RWPE1 (cell line): ENCODE measurements around the gene PHACTR4.
A peak's percentile ranks its signal among the peaks of the same experiment; 100 is the strongest.
"Not testable (repeated sequence)": the region's sequence is repeated elsewhere in the genome, so short reads cannot be mapped to it uniquely, and the experiment has no call there.

Experiments
- CTCF ChIA-PET: fragments of 350-600 bp; sonication (Branson Sonifier 250); formaldehyde crosslinking; extraction: SDS; loops from one replicate; lab custom pipeline; 2021; lab: Yijun Ruan, JAX
- POLR2A ChIA-PET: fragments of 400-600 bp; formaldehyde crosslinking; extraction: SDS; loops from one replicate; lab custom pipeline; 2020; ENCODE audit warnings: antibody characterized with exemption; ENCODE audit not compliant: low non-redundant PET; lab: Yijun Ruan, JAX
- DNase-seq: peaks from one replicate; pipeline ENCODE4 v3.0.0; 2012; ENCODE audit warnings: low spot score
- H3K27ac ChIP-seq: fragments of 450-650 bp; 2 replicates; pipeline ENCODE4 v1.5.1; 2017
- CTCF ChIP-seq: fragments of 450-650 bp; conservative IDR thresholded peaks from 2 replicates; pipeline ENCODE4 v1.5.1; 2017; ENCODE audit warnings: low read depth, mild to moderate bottlenecking

Gene PHACTR4

DNA sequence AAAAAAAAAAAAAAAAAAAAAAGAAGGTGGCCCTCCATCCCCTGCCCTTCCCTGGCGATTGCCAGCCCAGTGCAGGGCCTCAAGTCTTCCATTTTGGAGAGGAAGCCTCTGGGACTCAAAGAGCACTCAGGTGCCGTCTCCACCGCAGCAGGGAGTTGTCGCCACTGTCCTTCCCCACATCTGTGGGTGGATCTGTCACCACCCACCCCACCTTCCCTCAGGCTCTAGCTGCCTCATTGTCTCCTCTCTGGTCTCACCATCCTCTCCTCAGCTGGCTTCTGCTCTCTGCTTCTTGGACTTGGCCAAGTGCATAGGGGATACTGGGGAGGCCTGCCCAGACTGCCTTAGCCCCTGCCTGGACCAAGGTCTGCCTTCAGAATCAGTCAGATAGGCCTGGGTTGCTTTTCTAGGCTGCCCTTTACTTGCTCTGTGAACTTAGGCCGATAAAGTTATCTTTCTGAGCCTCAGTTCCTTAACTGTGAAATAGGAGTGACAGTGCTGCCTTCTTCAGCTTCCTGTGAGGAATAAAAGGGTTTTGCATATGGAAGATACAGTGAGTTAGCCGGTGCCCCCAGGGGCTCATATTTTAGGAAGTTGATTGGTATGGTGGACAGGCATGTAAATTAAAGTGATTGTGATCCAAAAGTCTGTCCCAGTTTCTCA is 152.1 kb downstream of the PHACTR4 start:
- peak overlapping the region; percentile 90 for H3K27ac ChIP-seq
- no peak for DNase-seq
- TF ChIP-seq CTCF: no peak
- ChIA-PET CTCF (no interaction called here), POLR2A (no interaction called here)

DNA sequence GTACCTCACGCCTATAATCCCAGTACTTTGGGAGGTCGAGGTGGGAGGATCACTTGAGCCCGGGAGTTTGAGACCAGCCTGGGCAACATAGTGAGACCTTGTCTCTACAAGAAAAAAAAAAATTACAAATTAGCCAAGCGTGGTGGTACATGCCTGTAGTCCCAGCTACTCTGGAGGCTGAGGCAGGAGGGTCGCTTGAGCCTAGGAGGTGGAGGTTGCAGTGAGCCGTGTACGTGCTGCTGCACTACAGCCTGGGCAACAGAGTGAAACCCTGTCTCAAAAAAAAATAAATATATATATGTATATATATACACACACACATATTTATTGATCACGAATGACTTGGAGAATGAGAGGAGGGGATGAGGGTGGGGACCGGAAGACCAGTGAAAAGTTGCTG is 153.0 kb downstream of the PHACTR4 start:
- POLR2A ChIA-PET, DNase-seq, H3K27ac ChIP-seq: not testable (repeated sequence)
- CTCF ChIA-PET: interaction anchor here (0.6 kb wide), 1 partner anchor 19 kb away, joined by 4 read pairs; no protein-coding TSS in a partner anchor

GRCh38 chr1:28525002-28525642 is 155.6 kb downstream of the PHACTR4 start:
- DNase-seq, POLR2A ChIA-PET: not testable (repeated sequence)
- H3K27ac ChIP-seq: peak overlapping the region; percentile 36; the same call in 1 of the 2 replicates
- CTCF ChIA-PET: interaction anchor here (0.6 kb wide), 1 partner anchor 457 kb away, joined by 3 read pairs; no protein-coding TSS in a partner anchor

GRCh38 chr1:28526886-28527285 is 157.3 kb downstream of the PHACTR4 start:
- TF ChIP-seq CTCF: no peak
- no peak overlapping the region; the same call in 1 of the 2 replicates for H3K27ac ChIP-seq
- DNase-seq: no peak
- ChIA-PET CTCF (interaction anchor here (0.5 kb wide), 1 partner anchor 676 kb away, joined by 3 read pairs; no protein-coding TSS in a partner anchor), POLR2A (no interaction called here)

DNA sequence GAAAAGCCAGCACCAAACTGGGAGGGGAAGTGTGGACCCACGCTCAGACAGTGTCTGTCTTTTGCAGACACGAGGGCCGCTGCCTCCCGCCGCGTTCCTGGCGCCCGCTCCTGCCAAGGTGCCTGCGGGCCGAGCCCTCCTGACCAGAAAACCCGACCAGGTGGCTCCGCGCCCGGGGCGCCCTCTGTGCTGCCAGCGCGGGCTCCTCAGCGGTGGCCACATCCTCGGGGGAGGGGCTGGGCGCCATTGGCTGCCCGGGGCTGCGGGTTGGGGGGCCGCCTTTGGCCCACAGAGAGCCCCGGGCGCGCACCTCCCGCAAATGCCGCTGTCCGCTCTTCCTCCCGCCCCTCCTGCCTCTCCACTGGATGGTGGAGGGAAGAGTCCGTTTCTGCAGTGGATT is 160.9 kb downstream of the PHACTR4 start:
- no peak for DNase-seq
- no peak for TF ChIP-seq CTCF
- CTCF ChIA-PET: interaction anchor here (0.6 kb wide), 1 partner anchor 13 kb away, joined by 3 read pairs; no protein-coding TSS in a partner anchor
- H3K27ac ChIP-seq: no peak overlapping the region
- POLR2A ChIA-PET: no interaction called here

DNA sequence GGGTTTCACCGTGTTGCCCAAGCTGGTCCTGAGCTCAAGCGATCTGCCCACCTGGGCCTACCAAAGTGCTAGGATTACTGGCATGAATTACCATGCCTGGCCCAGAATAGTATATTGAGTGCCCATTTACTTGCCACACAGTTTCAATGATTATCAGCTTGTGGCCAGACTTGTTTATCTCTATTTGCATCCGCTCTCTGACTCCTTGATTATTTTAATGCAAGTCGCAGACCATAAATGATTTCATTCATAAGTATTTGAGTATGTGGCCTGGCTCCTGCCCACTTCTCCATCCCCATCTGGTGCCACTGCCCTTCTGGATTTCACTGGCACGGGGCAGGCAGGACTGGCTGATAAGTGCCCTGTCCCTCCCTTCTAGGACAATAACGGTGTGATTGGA is 165.1 kb downstream of the PHACTR4 start:
- no peak for DNase-seq
- no peak for TF ChIP-seq CTCF
- ChIA-PET CTCF (no interaction called here), POLR2A (no interaction called here)
- peak overlapping the region; percentile 20; the same call in 1 of the 2 replicates for H3K27ac ChIP-seq

DNA sequence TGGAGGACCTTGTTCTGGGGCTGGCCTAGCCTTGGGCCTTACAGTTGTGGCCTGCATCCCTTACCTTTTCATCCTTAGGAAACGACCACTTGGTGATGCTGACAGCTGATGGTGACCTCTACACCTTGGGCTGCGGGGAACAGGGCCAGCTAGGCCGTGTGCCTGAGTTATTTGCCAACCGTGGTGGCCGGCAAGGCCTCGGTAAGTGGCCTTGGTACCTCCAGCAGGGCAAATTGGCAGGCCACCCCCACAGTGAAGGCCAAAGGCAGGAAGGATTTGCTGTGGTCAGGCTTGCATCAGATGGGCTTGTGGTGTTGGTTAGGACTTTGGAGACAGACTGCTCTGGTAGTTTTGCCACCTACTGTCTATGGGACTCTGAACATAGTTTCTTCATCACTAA is 165.6 kb downstream of the PHACTR4 start:
- DNase-seq: no peak
- ChIA-PET CTCF (no interaction called here), POLR2A (no interaction called here)
- no peak for TF ChIP-seq CTCF
- peak overlapping the region; percentile 20; the same call in 1 of the 2 replicates for H3K27ac ChIP-seq
